KMS-11 (cell line): Measurements from ENCODE around the gene SECISBP2.

Source experiments
- H2AFZ ChIP-seq: fragments of 200-600 bp; sonication (generic); 2 replicates; pipeline ENCODE4 v1.6.1; 2016; ENCODE audit warnings: antibody characterized with exemption, mixed run types, low read depth
- H3K27ac ChIP-seq: fragments of 200-600 bp; sonication (generic); 2 replicates; pipeline ENCODE4 v1.6.1; 2016; ENCODE audit warnings: mild to moderate bottlenecking, mixed run types
- H3K27me3 ChIP-seq: fragments of 200-600 bp; sonication (generic); 2 replicates; pipeline ENCODE4 v1.6.1; 2017; ENCODE audit warnings: mild to moderate bottlenecking, low read depth, mixed run types, moderate library complexity; ENCODE audit not compliant: insufficient read depth
- H3K36me3 ChIP-seq: fragments of 200-600 bp; sonication (generic); 2 replicates; pipeline ENCODE4 v1.6.1; 2017; ENCODE audit warnings: mild to moderate bottlenecking, mixed run types; ENCODE audit not compliant: insufficient read depth
- H3K4me1 ChIP-seq: fragments of 200-600 bp; sonication (generic); 2 replicates; pipeline ENCODE4 v1.6.1; 2016; ENCODE audit warnings: mild to moderate bottlenecking, low read depth, mixed run types; ENCODE audit not compliant: poor library complexity, severe bottlenecking
- H3K4me2 ChIP-seq: fragments of 200-600 bp; sonication (generic); 2 replicates; pipeline ENCODE4 v1.7.0; 2016; ENCODE audit warnings: mild to moderate bottlenecking, mixed run types
- H3K4me3 ChIP-seq: fragments of 200-600 bp; sonication (generic); IDR thresholded peaks from 2 replicates; pipeline ENCODE4 v1.6.1; 2017; ENCODE audit warnings: low read depth, low read length, mixed read lengths; ENCODE audit not compliant: insufficient read depth
- H3K79me2 ChIP-seq: fragments of 200-600 bp; sonication (generic); 2 replicates; pipeline ENCODE4 v1.6.1; 2016; ENCODE audit warnings: low read depth, mixed run types; ENCODE audit not compliant: insufficient read depth
- H3K9ac ChIP-seq: fragments of 200-600 bp; sonication (generic); 2 replicates; pipeline ENCODE4 v1.6.1; 2016; ENCODE audit warnings: mild to moderate bottlenecking, mixed run types
- H4K20me1 ChIP-seq: fragments of 200-600 bp; sonication (generic); 2 replicates; pipeline ENCODE4 v1.6.1; 2016; ENCODE audit warnings: mild to moderate bottlenecking, mixed run types; ENCODE audit not compliant: insufficient read depth
- CTCF ChIP-seq: fragments of 200-600 bp; sonication (generic); conservative IDR thresholded peaks from 2 replicates; pipeline ENCODE4 v1.6.1; 2017; ENCODE audit warnings: low read depth, mild to moderate bottlenecking, antibody characterized with exemption, low read length, moderate library complexity, mixed read lengths

SECISBP2 gene

GRCh38 chr9:89391585-89391984 lies 73.3 kb downstream of the SECISBP2 start:
- no peaks in the 10 kb centered on the region for H3K27me3 ChIP-seq
- H4K20me1 ChIP-seq: no peaks in the 10 kb centered on the region
- TF ChIP-seq CTCF: no peak
- no peak overlapping the region for H2AFZ ChIP-seq
- H3K27ac ChIP-seq: no peak overlapping the region
- peaks cover 30% of the 10 kb centered on the region for H3K4me1 ChIP-seq
- no peak overlapping the region for H3K4me2 ChIP-seq
- peaks cover 5% of the 10 kb centered on the region; the same call in 1 of the 2 replicates for H3K79me2 ChIP-seq
- peaks cover 32% of the 10 kb centered on the region; the same call in 1 of the 2 replicates for H3K36me3 ChIP-seq
- no peak overlapping the region for H3K4me3 ChIP-seq
- H3K9ac ChIP-seq: no peak overlapping the region

DNA sequence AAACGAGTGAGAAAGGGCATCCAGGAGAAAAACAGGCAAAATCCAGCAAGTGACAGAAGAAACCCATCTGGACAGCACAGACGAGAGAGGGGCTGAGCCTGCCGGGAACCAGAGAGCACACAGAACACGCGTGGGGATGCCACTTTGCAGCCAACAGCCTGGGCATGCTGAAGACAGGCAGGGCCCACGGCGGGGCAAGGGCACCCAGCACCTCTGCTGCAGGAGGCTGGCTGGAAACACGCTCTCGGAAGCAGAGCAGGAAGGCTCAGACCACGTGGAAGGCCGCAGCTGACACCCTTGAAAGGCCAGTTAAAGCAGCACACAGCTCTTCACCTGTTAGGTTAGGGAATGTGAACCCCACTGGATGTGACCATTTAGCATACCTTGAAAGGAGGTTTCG lies 76.1 kb downstream of the SECISBP2 start:
- Histone ChIP-seq H3K79me2 (peaks cover 5% of the 10 kb centered on the region; the same call in 1 of the 2 replicates), H3K27me3 (no peaks in the 10 kb centered on the region), H3K4me1 (peaks cover 15% of the 10 kb centered on the region), H3K27ac (no peak overlapping the region), H3K4me3 (no peak overlapping the region), H3K9ac (no peak overlapping the region), H4K20me1 (no peaks in the 10 kb centered on the region), H3K36me3 (peaks cover 30% of the 10 kb centered on the region; the same call in 1 of the 2 replicates), H3K4me2 (no peak overlapping the region), H2AFZ (no peak overlapping the region)
- no peak for TF ChIP-seq CTCF

DNA sequence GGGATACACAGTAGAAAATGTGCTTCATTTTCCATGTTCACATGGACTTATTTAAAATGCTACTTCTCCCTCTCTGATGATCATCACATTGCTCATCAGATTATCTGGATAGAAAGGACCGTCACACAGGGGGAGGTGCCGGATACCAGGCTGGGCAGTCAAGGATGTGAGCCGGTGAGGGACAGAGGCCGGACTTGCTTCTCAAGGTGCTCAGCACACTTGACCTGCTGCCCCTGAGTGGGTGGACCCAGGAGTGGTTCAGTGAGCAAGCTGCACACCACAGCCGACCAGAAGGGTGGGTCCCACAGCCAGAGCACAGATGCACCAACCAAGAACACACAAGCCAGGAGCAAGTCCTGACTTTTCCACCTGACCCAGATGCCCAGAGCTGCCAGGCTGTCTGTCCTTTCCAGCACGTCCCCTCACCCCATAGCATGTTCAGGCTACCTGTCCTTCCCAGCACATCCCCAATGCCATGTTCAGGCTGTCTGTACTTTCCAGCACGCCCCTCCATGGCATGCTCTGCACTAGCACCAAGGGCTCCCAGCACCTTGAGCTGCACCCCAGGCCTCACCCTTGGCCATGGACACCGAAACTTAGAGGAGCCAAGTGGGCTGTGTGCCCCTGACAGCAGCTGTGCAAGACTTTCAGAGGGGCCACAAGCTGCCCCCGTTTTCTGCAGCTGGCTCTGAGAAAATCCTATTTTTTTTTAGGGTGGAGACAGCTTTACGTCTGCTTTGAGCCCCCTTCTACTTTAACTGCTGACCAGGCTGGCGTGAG lies 77.8 kb downstream of the SECISBP2 start:
- H4K20me1 ChIP-seq: no peaks in the 10 kb centered on the region
- no peak overlapping the region for H3K4me3 ChIP-seq
- no peak overlapping the region for H3K4me2 ChIP-seq
- no peak overlapping the region for H3K9ac ChIP-seq
- no peak for TF ChIP-seq CTCF
- H3K27me3 ChIP-seq: no peaks in the 10 kb centered on the region
- peaks cover 25% of the 10 kb centered on the region; the same call in 1 of the 2 replicates for H3K36me3 ChIP-seq
- H3K4me1 ChIP-seq: no peaks in the 10 kb centered on the region
- peaks cover 5% of the 10 kb centered on the region; the same call in 1 of the 2 replicates for H3K79me2 ChIP-seq
- no peak overlapping the region for H3K27ac ChIP-seq
- H2AFZ ChIP-seq: no peak overlapping the region

DNA sequence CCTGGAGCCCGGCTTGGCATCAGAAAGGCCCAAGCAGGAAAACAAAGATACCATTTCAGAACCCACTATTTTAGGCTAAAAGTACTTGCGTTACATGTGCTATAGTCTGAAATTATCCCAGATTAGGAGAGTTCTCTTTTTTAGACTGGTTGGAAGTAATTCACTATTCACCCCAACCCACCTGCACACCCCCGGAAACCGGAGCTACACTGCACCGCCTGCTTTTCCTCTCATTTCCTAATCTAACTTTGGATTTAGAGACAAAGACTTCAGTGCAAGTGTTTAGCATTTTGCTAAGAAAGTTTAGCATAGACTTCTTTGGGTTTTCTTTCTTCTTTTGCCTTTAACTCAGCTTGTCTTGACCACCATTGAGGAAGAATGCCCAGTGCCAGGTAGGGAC lies 79.2 kb downstream of the SECISBP2 start:
- peaks cover 13% of the 10 kb centered on the region; the same call in 1 of the 2 replicates for H3K36me3 ChIP-seq

More for the DNA sequence above, 79.2 kb downstream of the SECISBP2 start:
- TF ChIP-seq CTCF: no peak
- Histone ChIP-seq H3K9ac (no peak overlapping the region), H2AFZ (no peak overlapping the region), H3K27ac (no peak overlapping the region), H3K79me2 (peaks cover 5% of the 10 kb centered on the region; the same call in 1 of the 2 replicates), H3K4me1 (no peaks in the 10 kb centered on the region), H4K20me1 (no peaks in the 10 kb centered on the region), H3K4me3 (no peak overlapping the region), H3K27me3 (no peaks in the 10 kb centered on the region), H3K4me2 (no peak overlapping the region)
